Sciatic nerve (tissue), 2 donors: Measurements from ENCODE around the gene LITAF. TPM values are rescaled to one million over a fixed set of nuclear protein-coding genes. Genes with fewer than 3 reads are reported as not detected.
"Not testable (repeated sequence)": the region's sequence is repeated elsewhere in the genome, so short reads cannot be mapped to it uniquely, and the experiment has no call there.

Source experiments
- ATAC-seq: fragments of 200-7000 bp; cut with Tn5 transposase; one replicate; pipeline ENCODE4 v1.9.1; 2020; ENCODE audit warnings: mild to moderate bottlenecking, moderate library complexity
- DNase-seq: peaks from one replicate; pipeline ENCODE4 v3.0.0-alpha.2; 2020; ENCODE audit warnings: low spot score
- intact Hi-C: fragments of 100-400 bp; cut with DNase I; formaldehyde crosslinking; loops from one replicate; pipeline ENCODE4 v1.14.2; 2022
- total RNA-seq: library from RNA; stranded (reverse); fragmentation: NEBNext Ultra II Directional; extraction: Animal tissue kit (Norgen Biotek cat#: 25700); gene quantifications from one replicate; pipeline ENCODE4 v1.2.1, GENCODE V29; 2021
- donor health status: DM: no; HTN: no; CAD: no.
- donor health status: DM: no; HTN: no; CAD: no.

Gene LITAF
- total RNA-seq, 1 donor from 2014 or later: 200 TPM

DNA sequence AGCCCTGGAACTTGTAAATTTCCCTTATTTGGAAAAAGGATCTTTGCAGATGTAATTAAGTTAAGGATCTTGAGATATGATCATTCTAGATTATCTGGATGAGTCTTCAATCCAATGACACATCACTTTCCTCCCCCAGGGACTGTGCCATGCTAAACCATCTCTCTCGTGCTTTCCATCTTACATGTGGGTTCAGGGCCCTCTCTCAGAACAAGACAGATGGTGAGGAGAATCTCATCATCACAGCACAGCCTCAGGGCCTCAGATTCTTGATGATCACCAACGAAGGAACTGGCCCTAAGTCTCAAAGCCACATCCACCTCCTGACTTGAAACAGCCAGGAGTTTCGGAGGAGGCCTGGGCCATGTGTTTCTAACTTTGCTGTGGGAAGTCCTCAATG, 78.7 kb downstream of the LITAF start:
- ATAC-seq: no peak
- intact Hi-C loops: no loop called here
- DNase-seq: no peak

DNA sequence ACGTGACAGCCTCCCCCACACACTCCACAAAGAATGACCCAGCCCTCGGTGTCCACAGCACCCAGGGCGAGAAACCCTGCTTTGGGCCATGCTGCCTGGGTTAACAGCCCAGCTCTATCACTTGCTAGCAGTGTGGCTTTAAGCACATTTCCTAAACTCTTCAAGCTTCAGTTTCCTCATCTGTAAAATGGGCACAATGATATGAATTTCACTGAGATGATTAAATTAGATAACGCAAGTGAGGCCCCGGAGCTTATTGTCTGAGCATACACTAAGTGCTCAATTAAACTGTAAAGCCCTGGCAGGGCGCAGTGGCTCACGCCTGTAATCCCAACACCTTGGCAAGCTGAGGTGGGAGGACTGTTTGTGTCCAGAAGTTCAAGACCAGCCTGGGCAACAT, 79.4 kb downstream of the LITAF start:
- no peak for DNase-seq
- intact Hi-C loops: no loop called here
- ATAC-seq: no peak

DNA sequence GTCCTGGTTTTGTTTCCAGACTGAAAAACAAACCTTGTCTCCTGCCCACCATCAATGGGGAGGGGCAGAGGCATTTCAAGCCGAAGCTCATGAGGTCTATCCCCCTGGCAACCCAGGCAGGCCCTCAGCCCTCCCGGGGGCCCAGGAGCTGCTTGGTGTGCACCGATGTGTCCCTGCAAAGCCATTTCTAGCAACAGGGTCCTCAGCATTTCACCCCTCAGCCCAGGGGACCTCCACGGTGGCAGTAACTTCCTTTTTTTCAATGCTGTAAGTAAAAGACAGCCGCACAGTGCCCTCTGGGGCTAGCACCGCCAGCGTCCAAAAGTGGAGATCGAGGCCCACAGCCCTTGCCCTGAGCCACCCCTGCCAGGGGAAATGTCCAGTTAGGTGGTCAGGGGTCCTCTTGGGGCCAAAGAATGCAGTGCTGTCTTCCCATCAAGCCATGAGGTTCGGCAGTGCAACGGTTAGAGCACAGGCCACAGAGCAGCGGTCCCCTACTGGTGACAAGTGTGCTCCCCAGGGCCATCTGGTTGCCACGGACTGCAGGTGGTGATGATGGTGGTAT, 79.9 kb downstream of the LITAF start:
- DNase-seq: no peak
- ATAC-seq: peak; percentile 54
- intact Hi-C loops: no loop called here

DNA sequence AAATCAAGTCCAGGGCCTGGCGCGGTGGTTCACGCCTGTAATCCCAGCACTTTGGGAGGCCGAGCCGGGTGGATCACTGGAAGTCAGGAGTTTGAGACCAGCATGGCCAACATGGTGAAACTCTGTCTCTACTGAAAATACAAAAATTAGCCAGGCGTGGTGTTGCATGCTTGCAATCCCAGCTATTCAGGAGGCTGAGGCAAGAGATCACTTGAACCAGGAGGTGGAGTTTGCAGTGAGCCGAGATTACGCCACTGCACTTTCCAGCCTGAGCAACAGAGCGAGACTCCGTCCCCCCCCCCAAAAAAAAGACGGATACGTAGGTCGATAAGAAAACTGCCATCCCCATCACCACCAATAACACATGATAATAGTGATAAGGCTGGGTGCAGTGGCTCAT, 82.5 kb downstream of the LITAF start:
- ATAC-seq, DNase-seq, intact Hi-C loops: not testable (repeated sequence)

DNA sequence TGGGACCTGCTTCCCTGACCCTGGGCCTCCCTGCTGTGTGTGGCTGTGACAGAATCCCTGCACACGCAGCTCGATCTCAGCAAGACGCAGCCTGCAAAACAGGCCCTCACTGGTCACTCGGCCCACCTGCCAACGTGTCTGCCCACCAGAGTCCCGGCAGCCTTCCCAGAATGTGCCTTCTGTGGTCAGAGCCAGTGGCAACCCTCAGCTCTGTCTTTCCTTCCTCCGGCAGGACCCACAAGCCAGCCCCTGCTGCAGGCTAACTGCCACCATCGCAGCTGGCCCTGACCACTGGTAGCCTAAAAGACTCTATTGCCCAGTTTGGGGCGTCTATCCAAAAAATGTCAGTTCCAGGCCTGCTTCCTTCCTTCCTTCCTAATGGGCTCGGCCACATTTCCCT, 83.2 kb downstream of the LITAF start:
- no peak for ATAC-seq

DNA sequence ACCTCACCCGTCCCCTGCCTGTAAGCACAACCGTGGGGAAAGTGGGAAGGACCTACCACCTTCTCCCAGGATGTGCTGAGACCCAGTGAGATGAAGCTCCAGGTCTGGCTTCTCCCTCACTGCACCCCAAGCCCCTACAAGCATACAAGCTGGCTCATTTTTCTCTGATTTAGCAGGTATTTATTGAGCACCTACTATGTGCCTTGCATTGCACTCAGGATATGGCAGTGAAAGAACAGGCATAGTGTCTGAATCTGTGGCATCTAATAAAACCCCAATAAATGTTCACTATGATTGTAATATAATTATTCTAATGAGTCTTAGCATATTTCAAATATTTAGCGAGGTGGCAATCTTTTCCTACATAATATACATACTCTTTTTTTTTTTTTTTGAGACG, 84.5 kb downstream of the LITAF start:
- ATAC-seq: no peak
- intact Hi-C loops: no loop called here
- no peak for DNase-seq

More for the DNA sequence above, 83.2 kb downstream of the LITAF start:
- no peak for DNase-seq
- intact Hi-C loops: no loop called here

DNA sequence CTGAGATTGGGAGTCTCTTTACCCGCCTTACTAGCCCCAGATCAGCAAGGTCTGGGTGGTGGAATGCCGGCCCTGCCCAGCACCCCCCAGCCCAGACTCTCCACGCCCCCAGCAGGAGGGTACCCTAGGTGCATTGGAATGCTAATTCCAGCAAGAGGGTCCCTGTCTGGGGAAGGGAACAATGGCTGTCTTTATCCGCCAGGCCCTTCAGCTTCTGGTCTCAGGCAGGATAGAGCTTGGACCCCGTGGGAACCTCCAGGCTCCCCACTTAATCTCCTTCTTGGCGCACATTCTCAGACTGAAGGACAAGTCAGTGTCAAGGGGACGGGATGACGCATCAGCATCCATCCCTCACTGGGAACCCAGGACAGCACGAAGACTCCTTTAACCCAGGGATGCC, 85.1 kb downstream of the LITAF start:
- intact Hi-C loops: no loop called here
- ATAC-seq (no peak), DNase-seq (no peak)

DNA sequence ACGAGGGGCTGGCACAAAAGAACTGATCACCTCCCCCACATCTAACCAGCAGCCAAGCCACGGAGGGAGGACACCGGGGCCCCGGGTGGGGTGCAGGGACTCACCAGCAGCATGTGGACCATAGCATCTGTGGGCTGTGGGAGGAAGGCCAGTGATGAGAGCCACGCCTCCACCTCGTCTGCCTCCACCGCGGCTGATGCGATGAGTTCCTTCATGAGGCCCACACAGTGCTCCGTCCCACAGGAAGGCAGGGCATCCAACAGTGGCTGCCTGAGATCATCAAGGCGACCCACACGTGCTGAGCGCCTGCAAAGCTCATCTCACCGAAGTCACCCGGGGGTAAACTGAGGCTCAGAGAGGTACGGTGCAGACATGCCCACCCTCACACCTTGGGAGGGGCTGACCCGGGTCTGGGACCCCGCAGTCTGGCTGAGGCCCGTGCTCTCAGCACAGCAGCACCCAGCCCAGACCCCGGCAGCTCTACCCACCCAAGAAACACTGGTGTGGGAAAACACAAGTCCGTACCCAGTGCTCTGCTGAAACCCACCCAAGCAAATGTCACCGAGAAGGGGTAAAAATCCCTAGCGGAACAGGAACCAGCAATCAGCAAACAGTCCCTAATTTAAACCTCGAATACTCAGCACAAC, 85.9 kb downstream of the LITAF start:
- intact Hi-C loops: no loop called here
- no peak for DNase-seq
- no peak for ATAC-seq

DNA sequence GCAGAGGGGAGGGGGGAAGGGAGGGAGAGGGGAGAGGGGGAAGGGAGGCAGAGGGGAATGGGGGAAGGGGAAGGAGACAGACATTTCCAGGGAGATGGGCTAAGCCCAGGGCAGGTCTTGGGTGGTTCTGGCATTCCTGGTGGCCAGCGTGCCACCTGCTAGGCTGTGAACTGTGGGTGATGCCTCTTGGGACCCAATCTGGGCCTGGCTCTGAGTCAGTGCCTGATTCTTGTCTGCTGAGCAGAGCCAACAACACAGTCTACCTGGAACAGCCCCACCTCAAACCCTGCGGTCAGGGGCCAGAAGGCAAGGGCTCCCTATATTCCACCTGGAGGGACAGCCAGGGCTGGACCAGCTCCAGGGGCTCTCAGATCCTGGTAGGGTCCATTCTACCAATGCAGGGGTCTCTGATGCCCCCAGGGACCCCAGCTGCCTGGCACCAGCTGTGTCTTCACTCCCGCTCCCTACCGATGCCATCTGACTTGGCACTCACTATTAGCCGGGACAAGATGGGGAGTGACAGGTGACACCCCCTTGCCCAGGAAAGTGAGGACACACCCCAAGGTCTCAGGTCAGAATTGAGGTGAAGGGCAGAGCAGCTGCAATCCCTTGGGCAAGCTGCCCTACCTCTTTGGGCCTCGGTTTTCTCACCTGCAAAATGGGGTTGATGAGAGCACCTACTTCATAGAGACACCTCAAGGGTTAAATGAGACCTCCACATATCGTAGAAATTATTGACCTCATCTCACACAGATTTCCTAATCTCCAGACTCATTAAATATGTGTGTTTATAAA, 87.2 kb downstream of the LITAF start:
- DNase-seq (no peak), ATAC-seq (no peak)
- intact Hi-C loops: no loop called here

DNA sequence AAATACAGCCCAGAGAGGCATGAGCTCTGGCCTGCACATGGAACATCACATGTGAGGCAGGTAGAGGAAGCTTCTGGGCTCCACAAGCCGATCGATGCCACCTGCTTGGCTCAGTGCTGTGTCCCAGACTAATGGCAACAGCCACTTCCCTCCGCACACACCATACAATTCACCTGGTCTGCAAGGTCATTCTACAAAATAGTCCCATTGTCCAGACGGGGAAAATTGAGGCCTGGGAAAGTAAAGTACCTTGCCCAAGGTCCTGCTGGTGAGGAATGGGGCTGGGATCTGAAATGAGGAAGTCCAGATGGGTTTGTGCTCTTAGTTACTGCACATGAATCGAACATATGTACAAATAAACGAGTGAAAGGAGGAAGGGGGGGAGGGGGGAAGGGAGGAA, 88.0 kb downstream of the LITAF start:
- intact Hi-C loops: no loop called here

DNA sequence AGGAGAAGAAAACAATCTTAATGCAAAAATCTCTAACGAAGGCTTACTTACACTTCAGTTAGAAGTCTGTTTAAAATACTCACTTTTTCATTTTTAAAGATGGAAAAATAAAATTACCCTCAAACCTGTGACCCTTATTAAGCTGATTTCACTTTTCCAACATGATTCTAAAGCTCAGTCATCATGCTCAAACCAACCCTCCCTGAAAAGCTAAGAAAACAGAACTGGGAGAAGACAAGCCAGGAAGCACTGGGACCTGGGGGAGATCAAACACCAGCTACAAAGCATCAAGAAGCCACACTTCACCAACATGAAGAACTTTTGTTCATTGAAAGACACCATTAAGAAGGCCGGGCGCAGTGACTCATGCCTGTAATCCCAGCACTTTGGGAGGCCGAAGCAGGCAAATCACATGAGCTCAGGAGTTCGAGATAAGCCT, 88.8 kb downstream of the LITAF start:
- intact Hi-C loops: no loop called here
- DNase-seq (no peak), ATAC-seq (peak; percentile 27)

More for the DNA sequence above, 88.0 kb downstream of the LITAF start:
- DNase-seq (no peak), ATAC-seq (no peak)

Other genes with a start within 250 kb of the LITAF start
- gene RMI2, start 241.5 kb downstream of the LITAF start, total RNA-seq: 1.5 TPM
- gene SNN, start 81.5 kb upstream of the LITAF start, total RNA-seq: 40.0 TPM
- 36.6 TPM for gene TXNDC11, start 155.9 kb upstream of the LITAF start, total RNA-seq
- 91.1 TPM for gene ZC3H7A, start 210.3 kb upstream of the LITAF start, total RNA-seq